Neural crest cell (in vitro differentiated cells): ENCODE results near the gene STX2. TPM values are rescaled to one million over a fixed set of nuclear protein-coding genes. Genes with fewer than 3 reads are reported as not detected.
A peak's percentile ranks its signal among the peaks of the same experiment; 100 is the strongest.

Experiments used
- DNase-seq: peaks from one replicate; pipeline ENCODE4 v3.0.0; 2021; ENCODE audit warnings: low read depth, mixed read lengths, low spot score
- H3K27ac Mint-ChIP-seq: one replicate; pipeline ENCODE4 v1.8.0; 2021; ENCODE audit warnings: mild to moderate bottlenecking, mixed read lengths; ENCODE audit not compliant: unreplicated experiment
- H3K27me3 Mint-ChIP-seq: 2 replicates; pipeline ENCODE4 v1.8.0; 2021; ENCODE audit warnings: low read depth, mild to moderate bottlenecking, mixed read lengths
- H3K36me3 Mint-ChIP-seq: 2 replicates; pipeline ENCODE4 v1.8.0; 2021; ENCODE audit warnings: low read depth, mild to moderate bottlenecking, mixed read lengths
- H3K4me1 Mint-ChIP-seq: 2 replicates; pipeline ENCODE4 v1.8.0; 2021; ENCODE audit warnings: mixed read lengths
- H3K4me3 Mint-ChIP-seq: one replicate; pipeline ENCODE4 v1.8.0; 2021; ENCODE audit warnings: mild to moderate bottlenecking, mixed read lengths
- H3K9me3 Mint-ChIP-seq: 2 replicates; pipeline ENCODE4 v1.8.0; 2021; ENCODE audit warnings: mixed read lengths
- CTCF ChIP-seq: fragments of 200-600 bp; sonication (generic); conservative IDR thresholded peaks from 2 replicates; pipeline ENCODE4 v1.5.0; 2021; ENCODE audit warnings: antibody characterized with exemption, mild to moderate bottlenecking
- total RNA-seq: library from RNA; stranded (reverse); gene quantifications from 2 replicates; pipeline ENCODE4 v1.2.1, GENCODE V29; 2021

STX2 gene
- total RNA-seq, 1 donor from 2014 or later = 32.7 TPM

GRCh38 chr12:130835011-130835410 is 4.0 kb downstream of the STX2 start:
- H3K27ac Mint-ChIP-seq = no peak overlapping the region
- H3K9me3 Mint-ChIP-seq = no peaks in the 10 kb centered on the region
- H3K4me1 Mint-ChIP-seq = peaks cover 50% of the 10 kb centered on the region
- H3K36me3 Mint-ChIP-seq = no peaks in the 10 kb centered on the region
- H3K4me3 Mint-ChIP-seq = peak overlapping the region; percentile 41
- H3K27me3 Mint-ChIP-seq = no peaks in the 10 kb centered on the region
- DNase-seq = no peak
- TF ChIP-seq CTCF = no peak

GRCh38 chr12:130832561-130833209 is 6.4 kb downstream of the STX2 start:
- DNase-seq = no peak
- no peak overlapping the region for H3K27ac Mint-ChIP-seq
- peaks cover 40% of the 10 kb centered on the region for H3K4me1 Mint-ChIP-seq
- H3K27me3 Mint-ChIP-seq = no peaks in the 10 kb centered on the region
- no peaks in the 10 kb centered on the region for H3K36me3 Mint-ChIP-seq
- no peaks in the 10 kb centered on the region for H3K9me3 Mint-ChIP-seq
- H3K4me3 Mint-ChIP-seq = peak overlapping the region; percentile 5
- no peak for TF ChIP-seq CTCF

- no peak for TF ChIP-seq CTCF
- Mint-ChIP-seq H3K4me3 (no peak overlapping the region), H3K9me3 (no peaks in the 10 kb centered on the region), H3K27me3 (no peaks in the 10 kb centered on the region), H3K27ac (no peak overlapping the region), H3K36me3 (no peaks in the 10 kb centered on the region), H3K4me1 (peaks cover 35% of the 10 kb centered on the region)
- no peak for DNase-seq
These were observed 7.1 kb downstream of the STX2 start for GRCh38 chr12:130831876-130832405.

GRCh38 chr12:130831246-130831645 is 7.8 kb downstream of the STX2 start:
- Mint-ChIP-seq H3K36me3 (no peaks in the 10 kb centered on the region), H3K4me1 (peaks cover 29% of the 10 kb centered on the region), H3K27ac (no peak overlapping the region), H3K9me3 (no peaks in the 10 kb centered on the region), H3K27me3 (no peaks in the 10 kb centered on the region), H3K4me3 (no peak overlapping the region)
- DNase-seq = no peak
- no peak for TF ChIP-seq CTCF

GRCh38 chr12:130830246-130830551 is 8.9 kb downstream of the STX2 start:
- Mint-ChIP-seq H3K36me3 (no peaks in the 10 kb centered on the region), H3K9me3 (no peaks in the 10 kb centered on the region), H3K4me1 (peaks cover 23% of the 10 kb centered on the region), H3K27me3 (no peaks in the 10 kb centered on the region), H3K27ac (no peak overlapping the region), H3K4me3 (no peak overlapping the region)
- no peak for TF ChIP-seq CTCF
- no peak for DNase-seq
